Measurements from ENCODE around the gene FXYD3. TPM values are rescaled to one million over a fixed set of nuclear protein-coding genes. Genes with fewer than 3 reads are reported as not detected.

FXYD3 gene
- total RNA-seq, 4 donors from 2014 or later: 391 to 630 (median 546) TPM

DNA sequence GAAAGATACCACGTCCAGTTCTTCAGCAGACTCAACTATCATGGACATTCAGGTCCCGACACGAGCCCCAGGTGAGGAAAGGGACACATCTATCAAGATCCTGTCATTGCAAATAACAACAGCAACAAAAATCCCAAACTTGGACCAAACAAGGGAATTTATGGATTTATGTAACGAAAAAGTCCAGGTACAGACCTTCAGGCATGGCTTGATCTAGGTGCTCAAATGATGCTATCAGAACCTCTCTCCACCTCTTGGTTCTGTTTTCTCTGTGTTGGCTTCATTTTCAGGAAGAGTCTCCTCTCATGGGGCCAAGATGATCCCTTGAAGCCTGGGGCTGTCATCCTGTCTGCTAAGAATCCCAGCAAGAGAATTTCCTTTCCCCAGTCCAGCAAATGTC is 41.8 kb downstream of the FXYD3 start:
- H3K4me3 ChIP-seq (ENCODE audit: low read depth, poor library complexity, severe bottlenecking): no peak overlapping the region
- DNase-seq (ENCODE audit: low spot score in 2 of 2): no peak
- no peak for TF ChIP-seq POLR2A (IDR thresholded peaks at IDR 0.05)
- TF ChIP-seq, protein P1, sequence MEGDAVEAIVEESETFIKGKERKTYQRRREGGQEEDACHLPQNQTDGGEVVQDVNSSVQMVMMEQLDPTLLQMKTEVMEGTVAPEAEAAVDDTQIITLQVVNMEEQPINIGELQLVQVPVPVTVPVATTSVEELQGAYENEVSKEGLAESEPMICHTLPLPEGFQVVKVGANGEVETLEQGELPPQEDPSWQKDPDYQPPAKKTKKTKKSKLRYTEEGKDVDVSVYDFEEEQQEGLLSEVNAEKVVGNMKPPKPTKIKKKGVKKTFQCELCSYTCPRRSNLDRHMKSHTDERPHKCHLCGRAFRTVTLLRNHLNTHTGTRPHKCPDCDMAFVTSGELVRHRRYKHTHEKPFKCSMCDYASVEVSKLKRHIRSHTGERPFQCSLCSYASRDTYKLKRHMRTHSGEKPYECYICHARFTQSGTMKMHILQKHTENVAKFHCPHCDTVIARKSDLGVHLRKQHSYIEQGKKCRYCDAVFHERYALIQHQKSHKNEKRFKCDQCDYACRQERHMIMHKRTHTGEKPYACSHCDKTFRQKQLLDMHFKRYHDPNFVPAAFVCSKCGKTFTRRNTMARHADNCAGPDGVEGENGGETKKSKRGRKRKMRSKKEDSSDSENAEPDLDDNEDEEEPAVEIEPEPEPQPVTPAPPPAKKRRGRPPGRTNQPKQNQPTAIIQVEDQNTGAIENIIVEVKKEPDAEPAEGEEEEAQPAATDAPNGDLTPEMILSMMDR (IDR thresholded peaks at IDR 0.05): no peak
- intact Hi-C loops (cut with DNase I; ENCODE audit: low total_unique reads): no loop called here
- 95 to 98% methylated on average over 4 of the region's 4 CpGs for WGBS, 2 donors

DNA sequence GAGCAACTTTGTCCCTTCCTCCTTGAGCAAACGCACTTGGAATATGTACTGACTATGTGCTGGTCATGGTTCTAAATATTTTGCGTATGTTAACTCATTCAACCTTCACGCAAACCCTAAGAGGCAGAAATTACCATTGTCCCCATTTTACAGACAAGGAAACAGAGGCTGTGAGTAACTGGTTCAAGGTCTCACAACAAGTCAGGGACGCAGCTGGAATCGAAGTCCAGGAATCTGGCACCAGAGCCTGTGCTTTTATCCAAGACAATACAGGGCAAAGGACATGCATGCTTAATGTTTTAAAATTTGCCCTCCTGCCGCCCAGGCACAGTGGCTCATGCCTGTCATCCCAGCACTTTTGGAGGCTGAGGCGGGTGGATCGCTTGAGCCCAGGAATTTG is 44.0 kb downstream of the FXYD3 start:
- no peak overlapping the region for H3K4me3 ChIP-seq (ENCODE audit: low read depth, poor library complexity, severe bottlenecking)
- no peak for TF ChIP-seq POLR2A (IDR thresholded peaks at IDR 0.05)
- TF ChIP-seq, protein P1 (IDR thresholded peaks at IDR 0.05): no peak
- intact Hi-C loops (cut with DNase I; ENCODE audit: low total_unique reads): no loop called here
- no peak for DNase-seq (ENCODE audit: low spot score in 2 of 2)
- WGBS, 2 donors: 88% methylated on average over 8 of the region's 8 CpGs

DNA sequence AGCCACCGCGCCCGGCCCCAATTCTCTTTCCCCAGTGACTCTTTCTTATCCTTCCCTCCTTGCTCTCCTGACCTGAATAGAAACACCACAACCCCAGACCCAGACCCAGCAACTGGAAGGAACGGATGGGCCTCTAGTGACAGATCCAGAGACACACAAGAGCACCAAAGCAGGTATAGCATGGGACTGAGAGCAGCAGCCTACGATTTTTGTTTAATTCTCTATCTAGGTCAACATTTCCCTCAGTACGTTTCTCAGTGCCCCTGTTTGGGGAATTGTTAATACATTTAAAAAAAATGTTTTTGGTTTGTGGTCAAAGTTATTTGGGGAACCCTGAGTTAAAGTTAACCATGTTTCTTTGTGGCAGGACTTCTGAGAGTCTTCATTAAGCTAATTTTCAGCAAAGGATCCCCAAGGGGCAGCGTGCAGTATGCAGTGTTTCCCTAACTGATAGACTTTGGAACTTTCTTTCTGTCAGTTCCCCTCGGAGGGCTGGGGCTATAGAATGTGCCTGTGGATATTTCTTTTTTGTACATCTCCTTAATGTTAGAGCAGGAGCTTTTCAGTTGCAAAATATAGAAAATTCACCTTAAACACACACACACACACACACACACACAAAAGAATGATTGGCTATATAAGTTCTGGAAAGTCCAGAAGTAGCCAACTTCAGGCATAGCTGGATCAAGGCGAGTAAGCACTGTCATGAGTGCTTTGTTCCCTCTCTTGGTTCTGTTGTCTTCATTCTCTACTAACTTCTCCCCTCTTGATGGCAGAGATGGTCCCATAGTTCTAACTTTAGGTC is 45.2 kb downstream of the FXYD3 start:
- DNase-seq (ENCODE audit: low spot score in 2 of 2): no peak
- WGBS, 2 donors: 92 to 94% methylated on average over 9 of the region's 9 CpGs
- TF ChIP-seq, protein P1 (IDR thresholded peaks at IDR 0.05): no peak
- TF ChIP-seq POLR2A (IDR thresholded peaks at IDR 0.05): no peak
- intact Hi-C loops (cut with DNase I; ENCODE audit: low total_unique reads): no loop called here
- H3K4me3 ChIP-seq (ENCODE audit: low read depth, poor library complexity, severe bottlenecking): no peak overlapping the region

DNA sequence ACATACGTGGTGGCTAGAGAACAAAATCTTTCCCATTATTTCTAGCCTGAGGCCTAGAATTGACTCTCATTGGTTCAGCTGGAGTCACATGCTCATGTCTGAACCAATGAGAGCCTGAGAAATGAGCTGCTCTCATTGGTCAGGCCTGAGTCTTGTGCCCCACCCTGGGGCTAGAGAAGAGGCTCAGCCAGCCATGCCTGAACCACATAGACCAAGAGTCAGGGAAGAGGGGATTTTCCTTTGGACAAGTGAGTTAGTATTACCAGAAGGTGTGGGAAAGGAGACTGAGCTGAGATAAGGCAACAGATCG is 45.8 kb downstream of the FXYD3 start:
- intact Hi-C loops (cut with DNase I; ENCODE audit: low total_unique reads): no loop called here
- no peak for DNase-seq (ENCODE audit: low spot score in 2 of 2)
- WGBS, 2 donors: 86 to 89% methylated on average over 2 of the region's 2 CpGs
- TF ChIP-seq POLR2A (IDR thresholded peaks at IDR 0.05): no peak
- TF ChIP-seq, protein P1 (IDR thresholded peaks at IDR 0.05): no peak
- H3K4me3 ChIP-seq (ENCODE audit: low read depth, poor library complexity, severe bottlenecking): no peak overlapping the region

DNA sequence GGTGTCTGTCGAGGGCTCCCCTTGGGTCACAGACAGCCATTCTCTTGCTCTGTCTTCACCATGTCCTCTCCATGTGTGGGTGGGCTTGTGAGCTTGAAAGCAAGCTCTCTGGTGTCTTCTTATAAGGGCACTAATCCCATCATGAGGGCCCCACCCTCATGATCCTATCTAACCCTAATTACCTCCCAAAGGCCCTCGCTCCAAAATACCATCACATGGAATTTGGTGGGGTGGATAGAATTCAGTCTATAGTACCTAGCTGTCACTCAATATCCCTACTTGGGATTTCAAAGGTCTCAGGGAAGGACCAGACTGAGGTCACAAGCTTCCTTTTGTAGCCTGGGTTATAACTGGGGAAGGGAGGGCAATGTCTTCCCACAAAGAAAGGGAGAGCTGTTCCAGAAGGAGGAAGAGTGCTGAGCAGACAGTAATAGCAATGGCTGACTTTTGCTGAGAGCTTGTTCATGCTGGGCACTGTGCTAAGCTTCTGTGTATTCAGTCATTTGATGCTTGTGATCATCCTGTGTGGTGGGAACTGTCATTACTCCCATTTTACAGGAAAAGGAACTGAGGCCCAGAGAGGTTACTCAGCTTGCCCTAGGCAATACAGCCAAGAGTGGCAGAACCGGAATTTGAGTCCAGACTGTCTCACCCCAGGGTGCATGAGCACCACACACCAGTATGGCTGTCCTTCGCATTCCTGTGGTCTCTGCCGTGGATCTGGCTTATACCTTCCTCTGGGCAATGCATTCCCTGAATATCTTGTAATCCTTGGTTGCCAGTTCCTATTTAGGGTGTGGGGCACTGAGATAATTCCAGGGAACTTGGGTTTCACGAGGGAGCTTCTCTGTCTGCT is 47.1 kb downstream of the FXYD3 start:
- intact Hi-C loops (cut with DNase I; ENCODE audit: low total_unique reads): no loop called here
- no peak for DNase-seq (ENCODE audit: low spot score in 2 of 2)
- TF ChIP-seq, protein P1 (IDR thresholded peaks at IDR 0.05): no peak
- no peak for TF ChIP-seq POLR2A (IDR thresholded peaks at IDR 0.05)
- no peak overlapping the region for H3K4me3 ChIP-seq (ENCODE audit: low read depth, poor library complexity, severe bottlenecking)
- WGBS, 2 donors: 89 to 90% methylated on average over 6 of the region's 6 CpGs
